Skeletal muscle tissue (tissue), 4 donors: ENCODE measurements around the gene FUCA1. TPM values are rescaled to one million over a fixed set of nuclear protein-coding genes. Genes with fewer than 3 reads are reported as not detected.
"Not testable (repeated sequence)": the region's sequence is repeated elsewhere in the genome, so short reads cannot be mapped to it uniquely, and the experiment has no call there.

Experiments
- H3K27ac ChIP-seq: one replicate; pipeline ENCODE4 v1.7.0; 2013; ENCODE audit warnings: mild to moderate bottlenecking, low read depth, low read length, inconsistent platforms
- H3K27me3 ChIP-seq, 3 donors: one replicate each; pipeline ENCODE4 v1.7.0; 2013; ENCODE audit warnings: low read length in 3 of 3; ENCODE audit not compliant: control insufficient read depth in 3 of 3, insufficient read depth in 3 of 3
- H3K36me3 ChIP-seq, 3 donors: one replicate each; pipeline ENCODE4 v1.7.0; 2013; ENCODE audit warnings: low read length in 3 of 3; ENCODE audit not compliant: control insufficient read depth in 3 of 3, insufficient read depth in 3 of 3
- H3K4me1 ChIP-seq, 3 donors: one replicate each; pipeline ENCODE4 v1.7.0; 2013; ENCODE audit warnings: low read length in 3 of 3, mild to moderate bottlenecking in 3 of 3; ENCODE audit not compliant: control insufficient read depth in 3 of 3, insufficient read depth in 3 of 3
- H3K4me3 ChIP-seq, 3 donors: one replicate each; pipeline ENCODE4 v1.7.0; 2013; ENCODE audit warnings: low read length in 3 of 3
- H3K9ac ChIP-seq, 3 donors: one replicate each; pipeline ENCODE4 v1.7.0; 2013; ENCODE audit warnings: low read length in 3 of 3, mild to moderate bottlenecking in 3 of 3, moderate library complexity in 2 of 3, low read depth in 1 of 3
- H3K9me3 ChIP-seq, 3 donors: one replicate each; pipeline ENCODE4 v1.7.0; 2013; ENCODE audit warnings: low read length in 3 of 3; ENCODE audit not compliant: control insufficient read depth in 3 of 3
- total RNA-seq: library from RNA; depleted of rRNA; stranded (reverse); fragments of >200 nt; gene quantifications from one replicate; pipeline ENCODE4 v1.2.3, GENCODE V29; 2014
- donor health status: Osteomylitis.

The FUCA1 gene
- total RNA-seq, 1 donor from 2014 or later = 21.9 TPM

GRCh38 chr1:23848673-23849616 is 19.1 kb downstream of the FUCA1 start:
- H3K4me3 ChIP-seq = peak overlapping the region; percentile 38 to 59 (median 48)
- H3K4me1 ChIP-seq = peaks cover 13 to 21% (median 16%) of the 10 kb centered on the region in 3 donors
- no peaks in the 10 kb centered on the region for H3K27me3 ChIP-seq
- H3K9me3 ChIP-seq = no peaks in the 10 kb centered on the region
- peaks cover 5 to 17% (median 6%) of the 10 kb centered on the region in 3 donors for H3K36me3 ChIP-seq
- peak overlapping the region; percentile 12 to 72 (median 15) for H3K9ac ChIP-seq
- H3K27ac ChIP-seq = peak overlapping the region; percentile 78

GRCh38 chr1:23847482-23848095 is 20.5 kb downstream of the FUCA1 start:
- not testable (repeated sequence) for H3K27ac ChIP-seq, H3K9me3 ChIP-seq, H3K4me3 ChIP-seq, H3K9ac ChIP-seq, H3K27me3 ChIP-seq
- Histone ChIP-seq H3K4me1 (peaks cover 13 to 21% (median 16%) of the 10 kb centered on the region in 3 donors), H3K36me3 (peaks cover 5 to 17% (median 6%) of the 10 kb centered on the region in 3 donors)

GRCh38 chr1:23845163-23845562 is 22.9 kb downstream of the FUCA1 start:
- Histone ChIP-seq H3K27me3 (no peaks in the 10 kb centered on the region), H3K36me3 (peaks cover 5 to 17% (median 6%) of the 10 kb centered on the region in 3 donors), H3K4me1 (peaks cover 13 to 21% (median 16%) of the 10 kb centered on the region in 3 donors), H3K27ac (peak overlapping the region; percentile 59), H3K9ac (no peak overlapping the region), H3K9me3 (no peaks in the 10 kb centered on the region), H3K4me3 (no peak overlapping the region)

- H3K4me1 ChIP-seq = peaks cover 10 to 19% (median 16%) of the 10 kb centered on the region in 3 donors
- no peak overlapping the region for H3K9ac ChIP-seq
- H3K36me3 ChIP-seq = peaks cover 5 to 17% (median 6%) of the 10 kb centered on the region in 3 donors
- no peaks in the 10 kb centered on the region for H3K27me3 ChIP-seq
- no peaks in the 10 kb centered on the region for H3K9me3 ChIP-seq
- no peak overlapping the region for H3K27ac ChIP-seq
- H3K4me3 ChIP-seq = no peak overlapping the region
Measured at GRCh38 chr1:23843644-23844043, 24.4 kb downstream of the FUCA1 start.

GRCh38 chr1:23838401-23838866 is 29.7 kb downstream of the FUCA1 start:
- Histone ChIP-seq H3K27me3 (no peaks in the 10 kb centered on the region), H3K9ac (peak overlapping the region in 2 of 3 donors; percentile 50 to 62), H3K36me3 (no peaks in the 10 kb centered on the region), H3K4me3 (peak overlapping the region; percentile 60 to 71 (median 68)), H3K4me1 (peaks cover 4 to 9% (median 4%) of the 10 kb centered on the region in 3 donors), H3K27ac (no peak overlapping the region), H3K9me3 (no peaks in the 10 kb centered on the region)

- no peaks in the 10 kb centered on the region for H3K36me3 ChIP-seq
- H3K4me1 ChIP-seq = peaks cover 4 to 9% (median 4%) of the 10 kb centered on the region in 3 donors
- H3K27me3 ChIP-seq = no peaks in the 10 kb centered on the region
- H3K27ac ChIP-seq = no peak overlapping the region
- peak overlapping the region in 2 of 3 donors; percentile 60 to 68 for H3K4me3 ChIP-seq
- peak overlapping the region in 1 of 3 donors; percentile 50 for H3K9ac ChIP-seq
- no peaks in the 10 kb centered on the region for H3K9me3 ChIP-seq
Measured at GRCh38 chr1:23837908-23838307, 30.2 kb downstream of the FUCA1 start.

GRCh38 chr1:23836037-23836436 is 32.1 kb downstream of the FUCA1 start:
- peaks cover 4 to 9% (median 4%) of the 10 kb centered on the region in 3 donors for H3K4me1 ChIP-seq
- no peak overlapping the region for H3K4me3 ChIP-seq
- H3K9me3 ChIP-seq = no peaks in the 10 kb centered on the region
- no peak overlapping the region for H3K27ac ChIP-seq
- no peak overlapping the region for H3K9ac ChIP-seq
- no peaks in the 10 kb centered on the region for H3K27me3 ChIP-seq
- no peaks in the 10 kb centered on the region for H3K36me3 ChIP-seq

GRCh38 chr1:23834156-23834555 is 33.9 kb downstream of the FUCA1 start:
- not testable (repeated sequence) for H3K27ac ChIP-seq, H3K27me3 ChIP-seq, H3K4me3 ChIP-seq, H3K9me3 ChIP-seq, H3K36me3 ChIP-seq, H3K9ac ChIP-seq, H3K4me1 ChIP-seq

- no peak overlapping the region for H3K27ac ChIP-seq
- no peak overlapping the region for H3K9ac ChIP-seq
- H3K9me3 ChIP-seq = no peaks in the 10 kb centered on the region
- H3K36me3 ChIP-seq = peaks cover 0 to 4% (median 0%) of the 10 kb centered on the region in 3 donors
- peaks cover 9 to 12% (median 11%) of the 10 kb centered on the region in 3 donors for H3K4me1 ChIP-seq
- H3K27me3 ChIP-seq = no peaks in the 10 kb centered on the region
- no peak overlapping the region for H3K4me3 ChIP-seq
Measured at GRCh38 chr1:23827717-23828116, 40.4 kb downstream of the FUCA1 start.

GRCh38 chr1:23826590-23826989 is 41.5 kb downstream of the FUCA1 start:
- H3K27ac ChIP-seq, H3K9ac ChIP-seq, H3K36me3 ChIP-seq, H3K27me3 ChIP-seq, H3K9me3 ChIP-seq, H3K4me3 ChIP-seq: not testable (repeated sequence)
- peaks cover 9 to 17% (median 11%) of the 10 kb centered on the region in 3 donors for H3K4me1 ChIP-seq
